SK-N-SH (cell line): Measurements from ENCODE around the gene PSMB2.

Experiments used
- CTCF ChIP-seq: fragments of 200-600 bp; sonication (generic); IDR thresholded peaks from 2 replicates; pipeline ENCODE4 v1.6.1; 2017; ENCODE audit warnings: antibody characterized with exemption, mild to moderate bottlenecking, moderate library complexity
- JUND ChIP-seq: IDR thresholded peaks from 2 replicates; pipeline ENCODE4 v1.4.0; 2012
- POLR2AphosphoS5 ChIP-seq: IDR thresholded peaks from 2 replicates; pipeline ENCODE4 v1.6.1; 2012; ENCODE audit warnings: low read depth, low read length
- RFX5 ChIP-seq: IDR thresholded peaks from 2 replicates; pipeline ENCODE4 v1.6.1; 2012; ENCODE audit warnings: mild to moderate bottlenecking, improper control_type of control experiment, low read length
- YY1 ChIP-seq: IDR thresholded peaks from 2 replicates; pipeline ENCODE4 v1.4.0; 2012; ENCODE audit warnings: low read depth, mild to moderate bottlenecking

GRCh38 chr1:35605071-35605866 is 36.1 kb downstream of the PSMB2 start:
- TF ChIP-seq CTCF (no peak), POLR2AphosphoS5 (no peak), JUND (no peak), YY1 (no peak), RFX5 (no peak)
